NCI-H526 (cell line): ENCODE measurements around the gene MYCT1.
"Not testable (repeated sequence)": the region's sequence is repeated elsewhere in the genome, so short reads cannot be mapped to it uniquely, and the experiment has no call there.

Source experiments
- DNase-seq, 2 experiments: peaks; one replicate each; lab custom pipeline; 2025; lab: John Stamatoyannopoulos, UW

MYCT1 gene, protein sequence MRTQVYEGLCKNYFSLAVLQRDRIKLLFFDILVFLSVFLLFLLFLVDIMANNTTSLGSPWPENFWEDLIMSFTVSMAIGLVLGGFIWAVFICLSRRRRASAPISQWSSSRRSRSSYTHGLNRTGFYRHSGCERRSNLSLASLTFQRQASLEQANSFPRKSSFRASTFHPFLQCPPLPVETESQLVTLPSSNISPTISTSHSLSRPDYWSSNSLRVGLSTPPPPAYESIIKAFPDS

GRCh38 chr6:152697634-152698033 is at the start of gene MYCT1:
Gene MYCT1, plus strand, starts transcription at chr6:152697897. Its CDS starts 6 bp downstream, at chr6:152697903.
- DNase-seq, result no peak

- DNase-seq, result no peak
Measured at GRCh38 chr6:152648105-152648504, 49.6 kb upstream of the MYCT1 start.

GRCh38 chr6:152651986-152652385 is 45.7 kb upstream of the MYCT1 start:
- no peak for DNase-seq

DNA sequence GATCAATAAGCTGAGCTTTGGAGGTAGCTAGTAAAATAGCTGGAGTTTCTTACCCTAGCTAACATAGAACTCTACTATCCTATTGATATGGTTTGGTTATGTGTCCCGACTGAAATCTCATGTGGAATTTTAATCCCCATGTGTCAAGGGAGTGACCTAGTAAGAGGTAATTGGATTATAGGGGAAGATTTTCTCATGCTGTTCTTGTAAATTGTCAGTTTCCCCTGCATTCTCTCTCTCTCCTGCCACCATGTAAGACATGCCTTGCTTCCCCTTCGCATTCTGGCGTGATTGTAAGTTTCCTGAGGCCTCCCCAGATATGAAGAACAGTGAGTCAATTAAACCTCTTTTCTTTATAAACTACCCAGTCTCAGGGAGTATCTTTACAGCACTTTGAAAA is 35.9 kb upstream of the MYCT1 start:
- DNase-seq, result no peak

GRCh38 chr6:152669895-152670294 is 27.8 kb upstream of the MYCT1 start:
- peak in 1 of 2 experiments; percentile 21 for DNase-seq

DNA sequence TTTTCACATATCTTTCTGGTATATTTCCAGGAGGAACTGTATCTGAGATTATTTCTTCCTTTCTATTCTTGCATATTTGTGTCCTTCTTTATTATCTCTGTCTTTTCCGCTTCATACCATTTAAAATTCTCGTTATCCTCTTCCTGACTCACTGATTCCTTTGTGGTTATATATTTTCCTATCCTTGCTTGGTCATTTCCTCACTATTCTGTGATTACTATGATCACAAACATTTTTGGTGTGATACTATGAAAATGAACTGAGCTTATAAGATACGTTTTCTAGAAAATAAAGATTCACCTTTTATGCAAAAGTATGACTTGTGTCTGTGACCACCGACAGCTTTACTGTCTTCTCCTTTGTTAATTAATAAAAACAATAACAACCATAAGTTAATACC is 26.5 kb upstream of the MYCT1 start:
- DNase-seq, result no peak

- DNase-seq, result no peak
Measured at GRCh38 chr6:152673236-152673635, 24.5 kb upstream of the MYCT1 start.

DNA sequence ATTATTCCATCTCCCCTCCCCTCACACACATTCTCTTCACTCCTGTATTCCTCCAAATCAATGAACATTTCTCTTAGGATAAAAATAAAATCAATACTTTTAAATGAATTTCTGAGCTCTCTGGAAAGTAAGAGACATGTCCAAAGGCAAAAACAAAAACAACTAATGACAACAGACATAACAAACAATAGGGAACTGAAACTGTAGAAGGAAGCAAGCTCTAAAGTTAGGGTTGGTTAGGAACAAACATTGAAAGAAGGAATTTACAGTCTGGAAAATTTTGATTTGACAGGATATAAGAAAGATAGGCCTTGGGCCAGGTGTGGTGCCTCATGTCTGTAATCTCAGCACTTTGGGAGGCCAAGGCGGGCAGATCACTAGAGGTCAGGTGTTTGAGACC is 17.5 kb upstream of the MYCT1 start:
- no peak for DNase-seq

GRCh38 chr6:152680879-152681517 is 16.7 kb upstream of the MYCT1 start:
- DNase-seq, result no peak

DNA sequence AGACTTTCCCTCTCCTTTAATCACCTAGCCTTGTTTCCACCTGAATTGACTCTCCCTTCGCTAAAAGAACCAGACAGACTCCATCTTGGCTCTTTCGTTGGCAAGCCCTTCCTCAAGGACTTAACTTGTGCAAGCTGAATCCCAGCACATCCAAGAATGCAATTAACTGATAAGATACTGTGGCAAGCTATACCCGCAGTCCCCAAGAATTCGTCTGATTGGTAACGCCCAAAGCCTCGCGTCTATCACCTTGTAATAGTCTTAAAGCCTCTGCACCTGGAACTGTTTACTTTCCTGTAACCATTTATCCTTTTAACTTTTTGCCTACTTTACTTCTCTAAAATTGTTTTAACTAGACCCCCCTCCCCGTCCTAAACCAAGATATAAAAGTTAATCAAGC is 15.6 kb upstream of the MYCT1 start:
- no peak for DNase-seq

GRCh38 chr6:152682935-152683334 is 14.8 kb upstream of the MYCT1 start:
- not testable (repeated sequence) for DNase-seq

DNA sequence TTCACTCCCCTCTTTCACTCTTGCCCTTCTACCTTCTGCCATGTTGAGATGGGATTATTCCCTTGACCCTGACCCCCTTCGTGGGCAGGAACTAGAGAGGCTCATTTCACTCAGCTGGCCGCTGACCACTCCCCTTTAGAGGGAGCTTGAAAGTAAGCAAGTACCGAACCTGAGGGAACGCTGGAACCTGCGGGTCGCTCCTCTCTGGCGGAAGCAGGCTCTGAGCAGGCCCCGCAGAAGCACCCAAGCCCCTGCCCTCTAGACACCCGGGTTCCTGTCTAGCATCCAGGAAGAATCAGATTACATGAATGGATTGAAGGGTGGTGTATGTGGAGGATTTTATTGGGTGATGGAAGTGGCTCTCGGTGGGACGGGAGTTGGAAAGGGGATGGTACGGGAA is 11.9 kb upstream of the MYCT1 start:
- no peak for DNase-seq

GRCh38 chr6:152695372-152696045 is 2.2 kb upstream of the MYCT1 start:
- no peak for DNase-seq

DNA sequence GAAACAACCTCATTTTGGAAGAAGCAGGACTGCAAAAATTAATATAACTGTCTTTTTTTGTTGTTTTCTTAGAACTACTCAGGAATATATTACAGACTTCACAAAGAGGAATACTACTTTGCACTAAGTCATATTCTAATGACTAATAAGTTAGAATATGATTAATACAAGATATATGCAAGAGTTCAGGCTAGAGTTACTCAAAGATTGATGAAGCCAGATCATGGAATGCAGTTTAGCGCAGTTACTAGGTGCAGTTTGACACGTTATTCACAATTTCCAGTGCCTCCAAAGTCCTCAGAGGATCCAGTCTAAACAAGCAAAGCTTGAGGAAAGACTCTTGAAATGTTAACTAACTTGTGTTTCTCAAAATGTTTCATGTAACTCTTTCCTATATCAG is 1.2 kb upstream of the MYCT1 start:
- no peak for DNase-seq

- DNase-seq, result no peak
Measured at GRCh38 chr6:152698692-152699091, 995 bp downstream of the MYCT1 start.

DNA sequence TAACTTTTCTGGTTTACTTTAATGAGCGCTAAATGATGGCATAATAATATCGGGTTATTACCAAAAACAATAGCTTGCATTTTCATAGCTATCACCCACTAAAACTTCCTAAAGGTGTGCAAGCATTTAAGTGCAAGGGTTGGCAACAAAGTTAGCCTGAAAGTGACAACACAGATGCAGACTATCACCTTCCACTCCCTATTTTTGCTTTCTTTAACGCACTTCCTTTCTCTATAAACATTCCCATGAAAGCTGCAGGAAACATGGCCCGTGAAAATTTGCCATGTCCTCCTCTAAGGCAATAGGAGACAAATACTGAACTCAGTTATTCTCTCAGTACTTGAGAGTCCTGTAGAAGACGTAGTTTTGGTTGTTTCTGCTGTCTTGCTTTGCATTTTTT is 2.7 kb downstream of the MYCT1 start:
- DNase-seq, result no peak

DNA sequence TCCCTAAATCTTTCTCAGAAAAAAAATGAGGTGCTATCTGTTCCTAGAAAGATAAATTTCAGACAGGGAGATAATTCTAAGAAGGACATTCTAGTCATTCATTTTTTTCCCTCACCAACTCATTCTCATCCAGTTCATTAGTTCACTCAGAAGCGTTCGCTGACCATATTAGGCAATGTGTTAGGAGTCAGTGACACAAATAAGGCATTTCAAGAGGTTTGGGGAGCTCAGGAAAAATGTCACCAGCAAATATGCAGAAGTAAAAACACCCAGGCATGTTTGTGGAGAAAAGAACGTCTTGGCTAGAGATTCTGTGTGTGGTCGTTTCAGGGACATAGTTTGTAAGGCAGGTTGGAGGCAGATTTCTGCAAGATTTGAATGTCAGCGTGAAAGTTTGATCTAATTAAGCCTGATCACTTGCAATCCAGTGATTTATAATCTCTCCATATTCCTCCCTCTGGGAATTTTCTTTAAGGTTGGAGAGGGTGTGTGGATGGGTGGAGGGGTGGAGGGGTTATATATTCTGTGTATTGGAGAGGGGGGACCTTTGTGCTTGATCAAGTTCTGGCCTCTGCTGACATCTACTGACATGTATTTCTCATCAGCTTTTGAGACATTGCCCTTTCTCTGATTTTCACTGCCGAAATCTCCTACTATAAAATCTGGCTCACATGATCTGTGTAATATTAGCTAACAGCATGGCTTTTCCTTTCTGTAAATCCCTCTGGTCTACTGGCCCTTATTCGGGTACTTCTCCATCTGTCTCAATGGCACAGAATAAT is 3.6 kb downstream of the MYCT1 start:
- DNase-seq, result no peak

- no peak for DNase-seq
Measured at GRCh38 chr6:152701863-152702401, 4.2 kb downstream of the MYCT1 start.

DNA sequence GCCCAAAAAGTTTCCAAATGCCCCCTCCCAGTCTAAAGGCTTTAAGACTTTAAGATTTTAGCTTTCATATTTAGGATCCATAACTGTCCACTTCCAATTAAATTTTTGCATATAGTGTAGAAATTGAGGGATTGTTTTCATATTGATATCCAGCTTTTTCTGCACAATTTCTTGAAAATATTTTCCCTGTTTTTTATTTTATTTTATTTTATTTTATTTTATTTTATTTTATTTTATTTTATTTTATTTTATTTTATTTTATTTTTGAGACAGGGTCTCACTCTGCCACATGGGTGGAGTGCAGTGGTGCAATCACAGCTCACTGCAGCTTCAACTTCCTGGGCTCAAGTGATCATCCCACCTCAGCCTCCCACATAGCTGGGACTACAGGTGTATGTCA is 6.1 kb downstream of the MYCT1 start:
- DNase-seq, result not testable (repeated sequence)

GRCh38 chr6:152705327-152705726 is 7.6 kb downstream of the MYCT1 start:
- DNase-seq, result no peak

DNA sequence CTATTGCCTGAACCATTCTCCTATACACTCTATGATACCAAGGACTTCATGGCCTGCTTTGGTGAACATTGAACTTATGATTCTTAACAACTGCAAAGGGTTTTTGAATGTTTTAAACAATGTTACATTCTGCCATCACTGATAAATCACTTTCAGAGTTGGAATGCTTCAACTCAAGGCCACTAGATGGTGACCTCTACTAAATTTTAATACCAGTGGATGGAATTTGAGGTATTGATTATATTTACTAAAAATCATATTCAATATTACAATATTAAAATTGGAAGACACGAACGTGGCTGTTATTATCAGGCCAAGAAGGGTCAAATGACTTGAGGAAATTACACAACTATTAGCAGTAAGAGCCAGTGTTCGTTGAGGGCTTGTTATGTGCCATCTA is 18.6 kb downstream of the MYCT1 start:
- DNase-seq, result no peak

DNA sequence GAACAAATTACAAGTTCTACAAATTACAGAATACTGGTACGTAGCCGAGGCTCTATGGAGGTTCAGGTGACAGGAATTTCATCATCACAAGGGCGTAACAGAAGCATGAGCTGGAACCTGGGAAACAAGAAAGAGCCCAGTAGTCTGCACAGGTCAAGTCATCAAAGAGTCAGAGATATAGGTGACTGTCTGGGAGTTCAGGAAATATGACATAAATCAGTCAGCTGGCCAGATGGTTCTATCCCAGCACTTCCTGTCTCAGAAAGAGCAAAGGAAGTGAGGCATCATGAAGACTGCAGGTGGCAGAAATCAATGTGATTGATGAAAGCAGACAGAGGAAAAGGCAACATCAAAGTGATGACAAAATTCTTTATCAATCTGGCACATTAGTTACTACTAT is 23.3 kb downstream of the MYCT1 start:
- DNase-seq, result no peak
